HCT116 (cell line): ENCODE data around the gene APOL4.

Source experiments
- EZH2 ChIP-seq: fragments of 200-600 bp; sonication (generic); IDR thresholded peaks from 2 replicates; pipeline ENCODE4 v1.6.1; 2017; ENCODE audit warnings: antibody characterized with exemption, mixed run types
- POLR2A ChIP-seq: IDR thresholded peaks from 2 replicates; pipeline ENCODE4 v1.7.0; 2011; ENCODE audit warnings: borderline replicate concordance; ENCODE audit not compliant: insufficient read depth, insufficient read length; ENCODE audit errors: extremely low read depth
- YY1 ChIP-seq: IDR thresholded peaks from 2 replicates; pipeline ENCODE4 v1.6.1; 2011; ENCODE audit warnings: low read length, low read depth, moderate library complexity, mild to moderate bottlenecking; ENCODE audit not compliant: insufficient replicate concordance; ENCODE audit errors: extremely low read depth
- TF ChIP-seq, protein P1 (sequence below), 3 experiments: fragments of 200-600 bp in 1 of 3; sonication (generic) in 1 of 3; IDR thresholded peaks in 2 of 3; conservative IDR thresholded peaks in 1 of 3; 2 replicates each; pipeline ENCODE4 v1.5.1; 2012 to 2017; ENCODE audit warnings: low read depth in 2 of 3, low read length in 2 of 3, antibody characterized with exemption in 1 of 3, borderline replicate concordance in 1 of 3, control low read depth in 1 of 3, mild to moderate bottlenecking in 1 of 3, mixed read lengths in 1 of 3, mixed run types in 1 of 3, moderate library complexity in 1 of 3; ENCODE audit not compliant: insufficient read depth in 1 of 3
- TF ChIP-seq, protein P2 (sequence below): IDR thresholded peaks from 2 replicates; pipeline ENCODE4 v1.6.1; 2012

- no peak for TF ChIP-seq POLR2A
- TF ChIP-seq, protein P1, sequence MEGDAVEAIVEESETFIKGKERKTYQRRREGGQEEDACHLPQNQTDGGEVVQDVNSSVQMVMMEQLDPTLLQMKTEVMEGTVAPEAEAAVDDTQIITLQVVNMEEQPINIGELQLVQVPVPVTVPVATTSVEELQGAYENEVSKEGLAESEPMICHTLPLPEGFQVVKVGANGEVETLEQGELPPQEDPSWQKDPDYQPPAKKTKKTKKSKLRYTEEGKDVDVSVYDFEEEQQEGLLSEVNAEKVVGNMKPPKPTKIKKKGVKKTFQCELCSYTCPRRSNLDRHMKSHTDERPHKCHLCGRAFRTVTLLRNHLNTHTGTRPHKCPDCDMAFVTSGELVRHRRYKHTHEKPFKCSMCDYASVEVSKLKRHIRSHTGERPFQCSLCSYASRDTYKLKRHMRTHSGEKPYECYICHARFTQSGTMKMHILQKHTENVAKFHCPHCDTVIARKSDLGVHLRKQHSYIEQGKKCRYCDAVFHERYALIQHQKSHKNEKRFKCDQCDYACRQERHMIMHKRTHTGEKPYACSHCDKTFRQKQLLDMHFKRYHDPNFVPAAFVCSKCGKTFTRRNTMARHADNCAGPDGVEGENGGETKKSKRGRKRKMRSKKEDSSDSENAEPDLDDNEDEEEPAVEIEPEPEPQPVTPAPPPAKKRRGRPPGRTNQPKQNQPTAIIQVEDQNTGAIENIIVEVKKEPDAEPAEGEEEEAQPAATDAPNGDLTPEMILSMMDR (IDR thresholded peaks at IDR 0.05 in 2 of 3, conservative IDR thresholded peaks at IDR 0.05 in 1 of 3; ENCODE audit: borderline replicate concordance in 1 of 3, insufficient read depth in 1 of 3, low read depth in 2 of 3, low read length in 2 of 3) = no peak
- TF ChIP-seq EZH2 = no peak
- TF ChIP-seq YY1 = no peak
- TF ChIP-seq, protein P2, sequence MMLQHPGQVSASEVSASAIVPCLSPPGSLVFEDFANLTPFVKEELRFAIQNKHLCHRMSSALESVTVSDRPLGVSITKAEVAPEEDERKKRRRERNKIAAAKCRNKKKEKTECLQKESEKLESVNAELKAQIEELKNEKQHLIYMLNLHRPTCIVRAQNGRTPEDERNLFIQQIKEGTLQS = no peak
Measured at GRCh38 chr22:36236388-36237319, 35.0 kb upstream of the APOL4 start.
